Bone marrow (tissue), 2 donors: Measurements from ENCODE around the gene BHLHE23.
A peak's percentile ranks its signal among the peaks of the same experiment; 100 is the strongest.
"Not testable (repeated sequence)": the region's sequence is repeated elsewhere in the genome, so short reads cannot be mapped to it uniquely, and the experiment has no call there.

ENCODE experiments used
- DNase-seq, 2 donors: peaks; one replicate each; lab custom pipeline; 2025; lab: John Stamatoyannopoulos, UW

BHLHE23 gene

DNA sequence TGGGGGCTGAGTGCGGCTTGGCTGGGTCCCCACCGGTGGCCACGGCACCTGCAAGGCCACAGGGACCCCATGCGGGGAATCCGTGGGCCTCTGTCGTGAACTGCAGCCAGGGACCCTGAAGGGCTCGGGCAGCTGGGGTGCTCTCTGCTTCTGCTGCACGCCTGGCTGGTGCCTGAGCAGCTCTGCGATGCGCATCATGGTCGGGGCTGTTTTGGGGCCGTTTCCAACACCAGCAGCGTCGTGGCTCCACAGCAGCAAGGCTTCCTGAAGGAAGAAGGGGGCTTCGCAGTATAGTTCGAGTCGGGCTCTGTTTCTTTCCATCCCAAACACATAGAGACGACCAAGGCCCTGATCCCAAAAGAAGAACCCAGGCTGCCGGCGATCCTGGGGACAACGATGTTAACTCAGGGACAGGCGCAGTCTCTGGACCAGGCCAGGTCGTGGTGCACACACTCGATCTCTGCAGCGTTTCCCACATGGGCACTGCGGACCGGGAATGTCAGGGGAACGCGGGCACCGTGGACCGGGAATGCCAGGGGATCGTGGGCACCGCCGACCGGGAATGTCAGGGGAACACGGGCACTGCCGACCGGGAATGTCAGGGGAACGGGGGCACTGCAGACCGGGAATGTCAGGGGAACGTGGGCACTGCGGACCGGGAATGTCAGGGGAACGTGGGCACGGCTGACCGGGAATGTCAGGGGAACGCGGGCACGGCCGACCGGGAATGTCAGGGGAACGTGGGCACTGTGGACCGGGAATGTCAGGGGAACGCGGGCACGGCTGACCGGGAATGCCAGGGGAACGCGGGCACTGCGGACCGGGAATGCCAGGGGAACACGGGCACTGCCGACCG is 36.8 kb upstream of the BHLHE23 start:
- no peak for DNase-seq

DNA sequence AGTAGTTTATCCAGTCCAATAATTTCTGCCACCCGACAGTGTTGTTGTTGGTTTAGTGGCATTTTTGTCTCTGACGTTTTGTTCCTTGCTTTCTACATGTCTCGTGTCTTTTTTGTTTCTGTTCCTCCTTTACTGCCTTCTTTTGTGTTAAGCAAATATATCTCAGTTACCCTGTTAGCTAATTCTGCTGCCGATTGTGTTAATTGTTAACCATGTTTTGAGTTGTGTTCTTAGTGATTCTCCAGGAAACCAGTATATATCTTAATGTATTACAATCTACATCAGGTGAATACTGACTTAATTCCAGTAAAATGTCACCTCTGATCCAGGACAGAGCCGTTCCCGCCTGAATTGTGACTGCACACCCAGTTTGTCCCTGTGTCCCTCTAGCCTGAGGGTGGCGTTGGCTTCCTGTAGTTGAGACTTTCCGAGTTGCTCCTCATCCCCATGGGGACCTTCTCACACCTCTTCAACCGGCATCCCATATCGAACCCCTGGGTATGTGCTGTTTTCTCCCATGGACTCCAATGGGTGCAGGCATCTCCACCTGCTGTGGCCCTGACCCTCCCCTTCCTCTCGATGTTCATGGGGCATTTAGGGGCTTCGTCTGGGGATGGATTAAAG is 35.8 kb upstream of the BHLHE23 start:
- no peak for DNase-seq

DNA sequence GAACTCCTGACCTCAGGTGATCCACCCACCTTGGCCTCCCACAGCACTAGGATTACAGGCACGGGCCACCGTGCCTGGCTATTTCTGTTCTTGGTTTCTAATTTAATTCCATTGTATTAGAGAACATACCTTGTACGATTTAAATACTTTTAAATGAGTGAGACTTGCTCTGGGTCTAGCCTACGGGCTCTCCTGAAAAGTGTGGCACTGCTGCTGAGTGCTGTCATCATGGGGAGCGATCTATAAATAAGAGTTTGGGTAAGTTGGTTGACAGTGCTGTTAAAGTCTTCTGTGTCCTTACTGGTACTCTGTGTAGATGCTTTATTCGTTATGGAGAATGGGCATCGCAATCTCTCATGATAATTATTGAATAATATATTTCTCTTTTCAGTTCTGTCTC is 35.0 kb upstream of the BHLHE23 start:
- DNase-seq: no peak

DNA sequence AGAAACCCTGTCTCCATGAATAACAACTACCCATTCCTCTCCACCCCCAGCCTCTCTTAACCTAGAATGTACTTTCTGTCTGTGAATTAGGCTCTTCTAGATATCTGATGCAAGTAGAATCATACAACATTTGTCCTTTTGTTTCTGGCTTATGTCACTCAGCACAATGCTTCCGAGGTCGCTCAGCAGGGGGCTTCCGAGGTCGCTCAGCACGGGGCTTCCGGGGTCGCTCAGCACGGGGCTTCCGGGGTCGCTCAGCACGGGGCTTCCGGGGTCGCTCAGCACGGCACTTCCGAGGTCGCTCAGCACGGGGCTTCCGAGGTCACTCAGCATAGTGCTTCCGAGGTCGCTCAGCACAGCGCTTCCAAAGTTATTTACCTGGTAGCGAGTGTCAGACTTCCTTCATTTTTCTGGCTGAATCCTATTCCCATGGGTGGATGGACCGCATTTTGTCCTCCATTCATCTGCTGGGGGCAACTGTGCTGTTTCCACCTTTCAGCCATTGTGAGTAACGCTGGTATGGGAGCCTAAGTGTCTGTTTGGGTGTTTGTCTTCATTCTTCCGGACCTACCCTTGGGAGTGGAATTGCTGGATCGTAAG is 31.0 kb upstream of the BHLHE23 start:
- DNase-seq: no peak

DNA sequence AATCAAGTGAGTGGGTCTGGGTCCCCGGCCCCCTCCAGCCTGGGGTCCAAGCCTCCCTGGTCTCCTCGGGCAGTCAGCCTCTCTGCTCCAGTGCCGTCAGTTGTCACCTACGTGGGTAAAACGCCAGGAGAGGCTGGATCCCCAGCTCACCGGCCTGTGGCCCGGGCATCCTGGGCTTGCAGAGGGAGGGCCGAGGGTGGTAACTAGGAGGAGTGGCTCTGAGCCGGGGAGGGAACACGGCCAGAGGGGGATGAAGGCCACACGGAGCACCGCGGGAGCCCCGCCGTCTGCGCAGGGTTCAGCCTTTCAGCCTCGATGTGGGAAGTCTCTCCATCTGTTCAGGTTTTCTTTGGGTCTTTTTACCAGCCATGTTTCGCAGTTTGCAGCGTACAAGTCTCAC is 29.5 kb upstream of the BHLHE23 start:
- no peak for DNase-seq

DNA sequence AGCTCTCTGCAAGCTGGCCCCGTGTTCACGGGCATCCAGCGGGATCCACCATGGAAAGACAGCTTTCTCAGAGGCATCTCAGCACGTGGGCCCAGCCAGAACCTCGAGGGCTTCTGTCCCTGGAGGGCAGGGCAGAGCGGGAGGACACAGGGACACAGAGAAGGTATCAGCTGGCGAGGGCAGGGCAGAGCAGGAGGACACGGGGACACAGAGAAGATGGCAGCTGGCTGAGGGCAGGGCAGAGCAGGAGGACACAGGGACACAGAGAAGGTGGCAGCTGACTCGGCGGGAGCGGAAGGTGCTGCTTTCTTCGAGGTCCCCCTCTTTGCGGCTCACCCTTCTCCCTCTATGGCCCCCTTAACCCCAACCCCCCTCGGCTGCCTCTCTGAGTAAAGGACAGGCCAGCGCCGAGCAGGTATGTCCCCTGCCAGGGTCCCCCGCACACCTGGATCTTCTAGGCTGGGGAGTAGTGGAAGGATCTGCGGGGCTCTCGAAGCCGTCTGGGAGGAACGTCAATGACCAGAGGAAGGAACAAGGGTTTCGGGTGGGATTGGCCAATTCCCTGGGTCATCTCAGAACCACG is 28.9 kb upstream of the BHLHE23 start:
- DNase-seq: no peak

DNA sequence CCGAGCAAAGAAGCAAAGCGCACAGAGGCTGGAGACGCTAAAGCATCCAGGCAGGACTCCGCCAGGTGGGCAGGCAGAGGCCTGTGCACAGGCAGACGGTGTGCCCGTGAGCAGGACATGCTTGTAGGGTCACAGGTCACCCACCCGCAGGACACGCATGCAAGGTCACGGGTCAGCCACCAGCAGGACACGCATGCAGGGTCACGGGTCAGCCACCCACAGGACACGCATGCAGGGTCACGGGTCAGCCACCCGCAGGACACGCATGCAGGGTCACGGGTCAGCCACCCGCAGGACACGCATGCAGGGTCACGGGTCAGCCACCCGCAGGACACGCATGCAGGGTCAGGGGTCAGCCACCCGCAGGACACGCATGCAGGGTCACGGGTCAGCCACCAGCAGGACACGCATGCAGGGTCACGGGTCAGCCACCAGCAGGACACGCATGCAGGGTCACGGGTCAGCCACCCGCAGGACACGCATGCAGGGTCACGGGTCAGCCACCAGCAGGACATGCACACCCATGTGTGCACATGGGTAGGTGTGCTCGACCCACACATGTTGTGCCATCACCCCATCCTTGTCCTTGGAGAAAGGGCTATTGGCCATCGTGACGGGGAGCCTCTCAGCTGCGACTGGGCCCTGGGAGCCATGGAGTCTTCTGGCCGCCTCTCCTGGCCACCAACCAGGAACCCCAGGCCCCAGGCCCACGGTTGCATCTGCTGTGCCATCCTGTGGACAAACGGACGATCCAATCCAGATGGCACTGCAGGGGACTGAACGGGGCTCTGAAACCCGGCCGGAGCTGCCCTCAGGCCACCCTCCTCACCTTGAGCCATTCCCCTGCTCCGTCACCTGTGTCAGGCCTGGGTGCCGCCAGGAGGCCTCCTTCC is 28.2 kb upstream of the BHLHE23 start:
- DNase-seq: not testable (repeated sequence)

DNA sequence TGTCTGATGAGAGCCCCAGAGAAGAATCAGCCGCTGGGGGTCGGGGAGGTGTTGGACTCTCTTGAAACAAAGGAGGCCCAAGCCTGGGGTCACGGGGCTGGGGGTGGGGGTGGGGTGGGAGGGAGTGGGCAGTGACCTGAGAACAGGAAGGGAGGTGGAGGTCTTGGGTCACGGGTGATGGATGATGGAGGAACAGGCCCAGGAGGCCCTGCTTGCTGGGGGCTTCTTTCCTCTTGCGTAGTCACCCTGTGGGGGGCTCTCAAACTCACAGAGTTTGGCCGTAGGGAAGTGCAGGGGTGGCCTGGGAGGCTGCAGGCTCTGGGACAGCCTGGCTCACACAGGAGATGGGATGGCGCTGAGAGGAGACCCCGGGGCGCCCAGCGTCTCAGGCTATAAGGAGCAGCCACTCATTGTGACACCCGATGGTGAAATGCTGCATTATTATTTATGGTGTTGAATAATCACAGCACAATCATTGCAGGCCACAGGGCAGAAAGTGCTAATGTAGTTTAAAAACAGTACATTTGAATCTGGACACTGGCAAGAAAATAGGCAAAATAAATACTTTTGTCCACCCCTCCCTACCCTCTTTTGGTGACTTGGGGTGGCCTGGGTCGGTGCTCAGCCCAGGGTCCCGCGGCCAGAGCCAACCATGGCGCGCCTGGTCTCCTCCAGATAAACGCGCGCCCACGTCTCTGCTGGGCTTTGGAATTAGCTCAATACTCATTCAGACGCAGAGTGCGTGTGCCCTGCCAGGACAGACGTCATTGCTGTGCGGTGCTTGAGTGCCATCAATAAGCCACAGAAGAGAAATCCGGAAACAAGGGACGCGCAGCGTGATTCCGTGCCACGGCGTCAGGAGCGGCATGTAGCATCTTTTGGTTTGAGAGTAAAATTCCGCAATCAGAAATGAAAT is 27.3 kb upstream of the BHLHE23 start:
- no peak for DNase-seq

DNA sequence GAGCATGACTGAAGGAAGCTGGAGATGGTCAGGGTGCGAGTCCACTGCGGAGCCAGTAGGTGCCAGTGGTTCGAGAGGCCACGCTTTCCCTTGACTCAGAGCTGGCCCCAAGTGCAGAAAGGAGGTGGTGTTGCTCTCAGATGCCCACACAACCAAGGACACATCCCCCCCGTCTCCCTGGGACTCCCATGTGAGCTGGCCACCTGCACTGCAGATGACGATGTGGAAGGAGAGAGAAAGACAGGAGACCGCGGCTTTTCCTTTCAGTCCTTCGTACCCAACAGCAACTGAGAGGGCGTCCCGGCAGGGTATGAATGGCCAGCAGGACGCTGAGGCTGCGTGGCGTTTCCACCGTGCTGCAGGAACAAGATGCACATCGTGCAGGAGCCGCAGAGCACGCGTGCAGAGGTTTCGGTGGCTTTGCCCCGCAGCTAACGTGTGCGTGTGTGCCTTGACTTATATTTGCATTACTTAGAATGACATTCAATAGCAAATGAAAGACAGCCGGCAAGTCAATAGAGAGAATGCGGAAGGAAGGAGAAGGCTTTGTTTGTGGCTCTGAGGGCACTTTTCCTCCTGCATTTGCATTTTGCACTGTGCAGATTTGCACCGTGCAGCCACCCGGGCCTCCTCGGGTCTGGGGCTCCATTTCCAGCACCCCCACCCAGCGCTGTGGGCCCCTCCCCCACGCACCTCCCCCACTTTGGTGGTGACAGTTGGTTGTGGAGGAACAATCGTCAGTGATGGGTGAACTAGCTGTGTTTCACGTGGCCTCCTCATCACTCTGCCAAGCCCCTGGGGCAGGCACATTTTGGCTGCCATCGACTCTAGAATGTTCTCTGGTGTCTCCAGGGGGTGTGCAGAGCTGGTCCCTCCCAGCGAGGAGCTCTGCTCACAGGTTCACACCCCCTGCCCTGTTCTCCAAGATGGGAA is 26.4 kb upstream of the BHLHE23 start:
- peak in 1 of 2 donors; percentile 3 for DNase-seq

DNA sequence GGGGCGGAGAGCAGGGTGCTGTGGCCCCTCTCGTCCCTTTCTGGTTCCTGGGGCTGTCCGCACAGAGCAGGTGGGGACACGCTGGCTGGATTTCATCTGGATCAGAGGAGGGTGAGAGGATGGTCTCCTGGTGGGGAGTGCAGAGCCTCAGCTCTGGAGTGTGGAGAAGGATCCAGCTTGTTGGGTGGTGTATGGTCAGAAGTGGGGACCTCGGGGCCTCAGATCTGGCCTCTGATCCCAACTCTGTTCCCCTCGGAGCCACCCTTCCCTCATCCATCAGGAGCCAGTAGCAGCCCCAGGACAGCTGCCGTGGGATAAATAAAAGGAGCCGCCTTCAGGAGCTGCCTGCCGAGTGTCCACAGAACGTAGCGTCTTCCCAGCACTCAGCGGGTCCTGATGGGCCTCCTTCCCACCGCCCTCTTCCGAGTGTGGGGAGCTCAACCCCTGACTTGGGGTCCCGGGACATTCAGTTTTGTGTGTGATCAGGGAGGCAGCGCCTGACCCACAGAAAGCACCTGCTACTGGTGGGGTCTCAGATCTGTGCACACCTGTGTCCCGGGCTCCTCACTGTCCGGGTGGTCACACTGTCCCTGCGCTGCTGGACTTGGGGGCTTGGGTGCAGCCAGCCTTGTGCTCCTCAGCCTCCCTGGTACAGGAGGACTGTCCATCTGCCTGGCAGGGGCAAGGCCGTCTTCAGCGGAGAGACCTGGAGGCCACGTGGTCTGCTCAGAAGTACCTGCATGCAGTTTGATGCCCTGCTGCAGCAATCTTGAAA is 25.4 kb upstream of the BHLHE23 start:
- DNase-seq: no peak

DNA sequence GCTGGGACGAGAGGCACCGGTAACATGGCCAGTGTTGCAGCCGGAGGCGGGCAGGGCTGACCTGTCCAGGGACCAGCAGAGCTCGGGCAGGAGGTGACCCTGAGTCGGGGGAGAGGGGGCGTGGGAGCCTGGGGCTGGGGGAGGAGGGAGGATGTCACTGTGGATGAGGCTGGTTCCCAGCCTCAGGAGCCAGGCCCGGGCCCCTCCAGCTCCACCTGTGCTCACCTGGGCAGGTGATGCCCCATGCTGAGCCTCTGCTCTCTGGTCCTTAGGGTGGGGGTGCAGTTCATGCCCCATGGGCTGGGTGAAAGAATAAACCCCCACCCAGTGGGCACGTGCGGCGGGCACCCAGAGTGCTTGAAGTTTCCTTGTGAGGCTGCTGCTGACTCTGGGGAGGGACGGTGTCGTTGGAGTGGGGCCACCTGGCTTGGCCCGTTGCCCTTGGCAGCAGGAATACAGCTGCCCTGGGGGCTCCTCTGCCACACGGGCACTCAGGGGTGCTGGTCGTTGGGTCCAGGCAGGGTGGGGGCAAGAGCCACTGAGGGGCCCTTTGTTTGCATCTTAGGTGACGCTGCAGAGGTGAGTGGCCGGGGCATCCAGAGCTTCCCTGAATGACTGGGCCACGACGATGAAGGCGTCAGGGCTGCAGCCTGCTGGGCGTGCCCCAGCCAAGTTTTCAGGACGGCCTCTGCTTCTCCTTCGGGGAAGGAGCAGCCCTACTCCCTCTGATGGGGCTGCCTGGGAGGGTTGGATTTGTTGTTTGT is 24.7 kb upstream of the BHLHE23 start:
- no peak for DNase-seq

DNA sequence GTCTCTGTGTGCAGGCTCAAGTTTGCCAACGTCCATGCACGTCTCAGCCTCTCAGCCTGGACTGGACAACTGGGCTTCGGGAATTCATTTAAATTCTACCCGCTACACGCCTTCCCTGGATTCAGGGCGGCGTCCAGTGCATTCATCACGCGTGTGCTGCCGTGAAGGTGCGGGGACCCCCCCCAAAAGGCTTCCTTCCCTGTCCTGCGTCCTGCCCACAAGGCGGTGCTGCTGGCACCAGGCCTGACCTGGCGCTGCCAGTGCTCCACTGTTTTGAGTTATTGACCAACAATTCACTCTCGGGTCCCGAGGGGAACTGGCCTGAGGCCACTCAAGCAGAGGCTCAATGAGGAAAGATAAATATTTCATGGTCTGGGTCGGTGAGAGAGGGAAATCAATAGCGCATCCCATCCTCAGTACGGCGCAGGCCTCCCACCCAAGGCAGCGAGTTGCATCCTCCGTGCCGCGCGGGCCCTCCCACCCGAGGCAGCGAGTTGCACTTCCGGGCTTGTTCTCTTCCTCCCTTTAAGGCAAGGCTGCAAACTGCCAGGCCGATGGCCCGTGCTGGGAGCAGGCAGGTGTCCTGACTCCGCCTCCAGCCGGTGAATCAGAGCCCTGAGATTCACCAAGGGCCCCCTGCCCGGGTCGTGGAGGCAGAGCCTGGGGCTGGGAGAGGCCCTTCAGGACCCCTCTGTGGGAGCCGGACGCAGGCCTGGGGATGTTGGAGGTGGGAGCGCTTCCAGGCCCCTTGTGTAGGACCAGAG is 22.8 kb upstream of the BHLHE23 start:
- no peak for DNase-seq

DNA sequence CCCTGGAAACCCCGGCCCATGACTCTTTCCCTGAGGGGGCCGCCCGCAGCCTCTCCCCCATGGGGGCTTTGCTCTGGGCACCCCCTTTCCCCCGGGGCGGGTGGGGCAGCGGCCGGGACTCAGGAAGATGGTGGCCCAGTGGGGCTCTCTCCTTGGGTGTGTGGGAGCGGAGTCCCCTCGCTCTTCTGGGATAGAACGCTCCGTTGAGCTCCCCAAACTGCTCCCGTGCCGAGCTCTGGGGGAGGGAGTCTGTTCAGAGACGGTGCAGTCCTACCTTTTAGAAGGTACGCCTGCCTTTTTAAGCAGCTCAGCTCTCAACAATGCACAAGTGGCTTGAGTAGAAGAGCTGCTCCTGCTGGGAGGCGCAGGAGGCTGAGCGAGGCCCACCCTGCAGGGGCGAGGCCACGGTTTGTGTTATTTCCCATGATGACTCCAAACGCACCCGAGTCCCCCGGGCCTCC is 21.7 kb upstream of the BHLHE23 start:
- no peak for DNase-seq

DNA sequence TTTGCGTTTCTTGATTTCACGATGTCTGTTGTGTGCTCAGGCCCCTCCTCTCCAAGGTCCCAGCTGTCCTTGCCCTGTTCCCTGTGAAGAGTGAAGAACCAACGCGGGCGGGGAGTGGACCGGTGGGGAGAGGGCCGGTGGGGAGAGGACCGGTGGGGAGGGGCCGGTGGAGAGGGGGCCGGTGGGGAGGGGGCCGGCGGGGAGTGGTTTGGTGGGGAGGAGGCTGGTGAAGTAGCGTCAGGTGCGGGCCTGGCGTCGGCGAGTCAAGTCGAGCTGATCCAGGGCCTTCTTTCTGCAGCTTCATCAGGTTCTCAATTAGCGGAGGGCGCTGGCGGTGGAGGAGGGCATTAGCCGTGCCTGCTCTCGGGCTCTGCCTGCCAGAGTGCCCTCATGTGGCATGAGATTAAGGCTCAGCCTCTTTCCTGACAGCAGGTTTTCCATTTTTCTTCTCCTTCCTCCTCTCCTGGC is 21.2 kb upstream of the BHLHE23 start:
- DNase-seq: no peak

DNA sequence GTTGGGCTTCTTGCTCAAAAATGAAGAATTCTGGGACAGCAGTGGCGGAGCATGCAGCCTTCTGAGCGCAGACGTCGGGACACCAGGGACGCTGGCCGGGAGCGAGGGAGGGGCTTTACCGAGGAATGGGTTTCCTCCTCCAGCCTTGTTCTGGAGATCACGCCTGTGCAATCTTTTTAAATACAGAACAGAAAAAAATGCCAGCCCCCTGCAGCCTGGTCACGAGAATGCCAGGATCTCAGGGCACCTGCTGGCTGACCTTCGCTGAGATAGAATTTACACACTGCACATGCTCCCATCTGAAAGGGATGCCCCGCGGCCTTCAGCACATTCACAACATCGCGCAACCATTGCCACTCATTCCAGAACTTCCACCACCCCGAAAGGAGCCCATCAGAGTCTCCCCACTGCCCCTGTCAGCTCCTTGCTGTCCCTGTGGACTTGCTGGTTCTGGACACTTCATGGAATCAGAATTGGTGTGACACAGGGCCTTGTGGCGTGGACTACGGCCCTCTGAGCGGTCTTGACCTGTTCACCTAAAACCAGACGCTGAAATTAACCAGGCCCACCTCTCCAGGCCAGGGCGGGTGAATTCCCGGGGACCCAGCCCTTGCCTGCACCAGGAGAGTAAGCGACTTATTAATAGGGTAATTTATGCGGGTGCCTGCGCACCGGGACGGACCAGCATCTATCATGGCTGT is 20.6 kb upstream of the BHLHE23 start:
- no peak for DNase-seq

DNA sequence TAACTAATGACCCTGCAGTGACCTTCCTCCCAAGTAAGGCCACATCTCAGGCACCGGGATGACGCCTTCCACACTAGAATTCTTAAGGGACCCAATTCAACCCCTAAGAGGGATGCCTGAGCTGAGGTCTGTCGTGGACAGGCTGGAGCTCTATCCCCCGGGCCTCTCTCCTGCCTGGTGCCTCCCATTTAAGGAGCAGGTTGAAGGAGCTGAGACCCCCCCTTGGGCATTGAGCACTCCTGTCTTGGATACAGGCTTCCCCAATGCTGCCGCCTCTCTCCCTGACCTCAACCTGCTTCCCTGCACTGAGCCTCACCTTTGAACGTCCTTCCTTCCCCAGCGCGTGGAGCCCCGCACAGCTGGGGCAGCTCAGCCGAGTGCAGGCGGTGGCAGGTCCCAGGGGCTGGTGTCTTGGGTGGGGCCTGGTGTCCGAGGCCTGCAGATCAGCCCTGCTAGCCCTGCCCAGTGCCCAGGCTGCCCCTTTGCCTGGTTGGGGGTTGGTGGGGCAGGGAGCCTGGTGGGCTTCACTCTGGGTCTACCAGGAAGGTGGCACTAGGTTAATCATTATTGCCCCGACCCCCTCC is 19.9 kb upstream of the BHLHE23 start:
- no peak for DNase-seq
